Heart left ventricle (tissue), 16 donors: ENCODE data around the gene INSR. TPM values are rescaled to one million over a fixed set of nuclear protein-coding genes. Genes with fewer than 3 reads are reported as not detected.
A peak's percentile ranks its signal among the peaks of the same experiment; 100 is the strongest.

Experiments
- ATAC-seq, 4 donors: fragments of 200-7000 bp; cut with Tn5 transposase; one replicate each; pipeline ENCODE4 v1.9.1; 2020 to 2022; ENCODE audit warnings: moderate library complexity in 4 of 4, mild to moderate bottlenecking in 3 of 4, moderate number of reproducible peaks in 1 of 4
- DNase-seq, 5 donors: peaks; one replicate each; pipeline ENCODE4 v3.0.0-alpha.2; 2020
- H3K27ac ChIP-seq, 12 donors: fragments of 200-600 bp; sonication (generic) in 4 of 12; one replicate each; pipeline versions ENCODE4 v1.5.0 to v1.8.0; 2016 to 2022; ENCODE audit warnings: mild to moderate bottlenecking in 2 of 12
- H3K27me3 ChIP-seq, 9 donors: fragments of 200-600 bp; sonication (generic) in 2 of 9; one replicate each; pipeline versions ENCODE4 v1.5.1 to v1.8.0; 2016 to 2022; ENCODE audit warnings: mild to moderate bottlenecking in 3 of 9
- H3K36me3 ChIP-seq, 9 donors: fragments of 200-600 bp; sonication (generic) in 2 of 9; one replicate each; pipeline versions ENCODE4 v1.5.0 to v1.8.0; 2018 to 2022; ENCODE audit warnings: mild to moderate bottlenecking in 2 of 9
- H3K4me1 ChIP-seq, 12 donors: fragments of 200-600 bp; sonication (generic) in 4 of 12; one replicate each; pipeline versions ENCODE4 v1.5.0 to v1.8.0; 2016 to 2022; ENCODE audit warnings: mild to moderate bottlenecking in 3 of 12
- H3K4me3 ChIP-seq, 12 donors: fragments of 200-600 bp; sonication (generic) in 4 of 12; one replicate each; pipeline versions ENCODE4 v1.5.0 to v1.8.0; 2017 to 2022; ENCODE audit warnings: mild to moderate bottlenecking in 9 of 12, moderate library complexity in 4 of 12
- H3K9me3 ChIP-seq, 12 donors: fragments of 200-600 bp; sonication (generic) in 4 of 12; one replicate each; pipeline versions ENCODE4 v1.5.0 to v1.8.0; 2016 to 2022; ENCODE audit warnings: mild to moderate bottlenecking in 1 of 12
- CTCF ChIP-seq, 12 donors: fragments of 200-600 bp; sonication (generic) in 4 of 12; IDR thresholded peaks; one replicate each; pipeline versions ENCODE4 v1.5.0 to v1.8.0; 2018 to 2022; ENCODE audit warnings: antibody characterized with exemption in 12 of 12, mild to moderate bottlenecking in 5 of 12
- POLR2A ChIP-seq, 2 donors: fragments of 450-650 bp; IDR thresholded peaks; one replicate each; pipeline ENCODE4 v1.6.1; 2017; ENCODE audit warnings: antibody characterized with exemption in 2 of 2, mild to moderate bottlenecking in 2 of 2, moderate library complexity in 2 of 2
- WGBS, 4 donors: extraction: QIAGEN DNeasy Blood & Tissue Kit in 2 of 4; methylation state at CpG; one replicate each; pipeline versions ENCODE4 v1.1.5 to v1.1.7; 2013 to 2018; 5-methylcytosine and 5-hydroxymethylcytosine counted together
- intact Hi-C, 10 donors: fragments of 100-400 bp; cut with DNase I; formaldehyde crosslinking; loops; one replicate each; pipeline versions ENCODE4 v1.11.1 to v1.14.2; 2022
- polyA plus RNA-seq, 2 donors: library from polyadenylated mRNA; stranded (reverse); fragments of 200-250 nt; gene quantifications; one replicate each; pipeline ENCODE4 v1.2.3, GENCODE V29; 2013
- total RNA-seq, 9 donors: library from RNA; depleted of rRNA in 2 of 9; stranded (reverse); fragments of >200 nt in 2 of 9; fragmentation: NEBNext Ultra II Directional in 3 of 9; extraction: Animal tissue kit (Norgen Biotek cat#: 25700) in 3 of 9; gene quantifications; one replicate each; pipeline versions ENCODE4 v1.1.0 to v1.2.4, GENCODE V29; 2016 to 2023
- donor health status: ischemic (EF 13 %, LVEDD 7.1; RV severe dilation, severe dysfunction).
- donor health status: healthy with polysubstance abuse.
- donor health status: DM: no; HTN: yes; CAD: no.
- donor health status: DM: no; HTN: no; CAD: no.
- donor health status: ischemic (EF 25% LVEDD 6.9; RV normal size, moderate dysfunction).
- donor health status: ischemic (EF 25% LVEDD 5.7; RV mildly dilated, moderate dysfunction).
- donor health status: healthy.
- donor health status: DM: yes; HTN: yes; CAD: no.
- donor health status: ischemic (EF 35%, LVEDD 5.7; RV mildly dilated, moderate dysfunction).
- donor health status: nonischemic (EF 11% LVEDD 7.7; RV severe dilation, severe dysfunction).
- donor health status: DM: yes; HTN: yes; CAD: no.
- donor health status: PGD.
- donor health status: ischemic (EF 29% LVEDD 5.4; RV normal size, mild dysfunction).
- donor health status: nonischemic (EF 23%, LVEDD 6.1; RV moderate dilation, normal function).

The INSR gene
- total and polyA plus RNA-seq, 11 donors, result 28.7 to 221 (median 98.8) TPM

GRCh38 chr19:7161292-7161691 lies 132.9 kb downstream of the INSR start:
- no peak for DNase-seq
- Histone ChIP-seq H3K4me1 (peaks cover 0 to 32% (median 9%) of the 10 kb centered on the region in 12 donors), H3K4me3 (no peak overlapping the region), H3K36me3 (peaks cover 0 to 75% (median 38%) of the 10 kb centered on the region in 9 donors), H3K27ac (no peak overlapping the region), H3K27me3 (no peaks in the 10 kb centered on the region), H3K9me3 (no peaks in the 10 kb centered on the region)
- ATAC-seq, result no peak
- intact Hi-C loops, result no loop called here
- no peak for TF ChIP-seq POLR2A (IDR thresholded peaks at IDR 0.05)
- no peak for TF ChIP-seq CTCF (IDR thresholded peaks at IDR 0.05)
- WGBS, 4 donors, result 85 to 98% (median 92%) methylated on average over 4 of the region's 4 CpGs

GRCh38 chr19:7159105-7159933 lies 134.9 kb downstream of the INSR start:
- peak overlapping the region in 4 of 12 donors; percentile 2 to 34 (median 7) for H3K4me3 ChIP-seq
- peak overlapping the region; percentile 59 to 96 (median 88) for H3K27ac ChIP-seq
- peak; percentile 96 to 98 (median 96) for ATAC-seq
- TF ChIP-seq CTCF (IDR thresholded peaks at IDR 0.05) (no peak), POLR2A (IDR thresholded peaks at IDR 0.05) (peak in 1 of 2 donors; percentile 20)
- H3K9me3 ChIP-seq, result no peaks in the 10 kb centered on the region
- 27 to 47% (median 29%) methylated on average over 17 to 18 of the region's 18 CpGs for WGBS, 4 donors
- DNase-seq, result peak; percentile 77 to 92 (median 87)
- intact Hi-C loops, result loop anchor here in 4 of 10 donors (1.0 to 5.0 kb wide), 4 partner anchors 23 to 72 kb away; no protein-coding TSS in a partner anchor
- H3K36me3 ChIP-seq, result peaks cover 0 to 74% (median 23%) of the 10 kb centered on the region in 9 donors
- H3K27me3 ChIP-seq, result no peaks in the 10 kb centered on the region
- H3K4me1 ChIP-seq, result peaks cover 0 to 32% (median 9%) of the 10 kb centered on the region in 12 donors

GRCh38 chr19:7153022-7153421 lies 141.2 kb downstream of the INSR start:
- Histone ChIP-seq H3K27ac (no peak overlapping the region), H3K9me3 (no peaks in the 10 kb centered on the region), H3K4me1 (peaks cover 0 to 12% (median 0%) of the 10 kb centered on the region in 12 donors), H3K36me3 (peaks cover 0 to 65% (median 24%) of the 10 kb centered on the region in 9 donors), H3K27me3 (no peaks in the 10 kb centered on the region), H3K4me3 (no peak overlapping the region)
- intact Hi-C loops, result loop anchor here in 1 of 10 donors (5.0 kb wide), 1 partner anchor 144 kb away; no protein-coding TSS in a partner anchor
- DNase-seq (no peak), ATAC-seq (peak in 1 of 4 donors; percentile 25)
- TF ChIP-seq CTCF (IDR thresholded peaks at IDR 0.05), result no peak
- TF ChIP-seq POLR2A (IDR thresholded peaks at IDR 0.05), result no peak
- 75 to 89% (median 82%) methylated on average over 5 of the region's 5 CpGs for WGBS, 4 donors

- no peaks in the 10 kb centered on the region for H3K27me3 ChIP-seq
- no peak for TF ChIP-seq CTCF (IDR thresholded peaks at IDR 0.05)
- no peak for TF ChIP-seq POLR2A (IDR thresholded peaks at IDR 0.05)
- peaks cover 0 to 65% (median 24%) of the 10 kb centered on the region in 9 donors for H3K36me3 ChIP-seq
- peaks cover 0 to 8% (median 0%) of the 10 kb centered on the region in 12 donors for H3K4me1 ChIP-seq
- no peak overlapping the region for H3K27ac ChIP-seq
- H3K4me3 ChIP-seq, result no peak overlapping the region
- 70 to 77% (median 73%) methylated on average over 12 to 13 of the region's 13 CpGs for WGBS, 4 donors
- DNase-seq (no peak), ATAC-seq (peak in 1 of 4 donors; percentile 15)
- H3K9me3 ChIP-seq, result no peaks in the 10 kb centered on the region
- intact Hi-C loops, result loop anchor here in 1 of 10 donors (5.0 kb wide), 1 partner anchor 145 kb away; no protein-coding TSS in a partner anchor
Measured at GRCh38 chr19:7152568-7152967, 141.6 kb downstream of the INSR start.
